Vagina (tissue), 2 donors: ENCODE measurements around the gene DNAJA2.

ENCODE experiments used
- CTCF ChIP-seq, 3 experiments: fragments of 450-650 bp in 2 of 3; fragments of 200-600 bp in 1 of 3; sonication (generic) in 1 of 3; IDR thresholded peaks; one replicate each; pipeline ENCODE4 v1.5.1; 2017 to 2019; ENCODE audit warnings: antibody characterized with exemption in 3 of 3, mild to moderate bottlenecking in 2 of 3, moderate library complexity in 2 of 3
- POLR2A ChIP-seq, 2 donors: fragments of 450-650 bp; IDR thresholded peaks; one replicate each; pipeline ENCODE4 v1.6.1; 2017; ENCODE audit warnings: antibody characterized with exemption in 2 of 2, mild to moderate bottlenecking in 2 of 2, moderate library complexity in 2 of 2
- POLR2AphosphoS5 ChIP-seq, 2 donors: sonication (generic); formaldehyde crosslinking; IDR thresholded peaks; one replicate each; pipeline ENCODE4 v1.9.0; 2017; ENCODE audit warnings: antibody characterized with exemption in 2 of 2, mild to moderate bottlenecking in 2 of 2, low read depth in 1 of 2; ENCODE audit not compliant: insufficient read depth in 1 of 2

- no peak for TF ChIP-seq CTCF (IDR thresholded peaks at IDR 0.05)
- no peak for TF ChIP-seq POLR2A (IDR thresholded peaks at IDR 0.05)
- no peak for TF ChIP-seq POLR2AphosphoS5 (IDR thresholded peaks at IDR 0.05; ENCODE audit: insufficient read depth in 1 of 2, low read depth in 1 of 2)
These were observed 3.1 kb upstream of the DNAJA2 start for GRCh38 chr16:46976550-46976949.
